ENCODE results near the gene MRPL20. TPM values are rescaled to one million over a fixed set of nuclear protein-coding genes. Genes with fewer than 3 reads are reported as not detected.
"Not testable (repeated sequence)": the region's sequence is repeated elsewhere in the genome, so short reads cannot be mapped to it uniquely, and the experiment has no call there.

The MRPL20 gene
- polyA plus RNA-seq, 3 donors, result 110 to 228 (median 190) TPM

DNA sequence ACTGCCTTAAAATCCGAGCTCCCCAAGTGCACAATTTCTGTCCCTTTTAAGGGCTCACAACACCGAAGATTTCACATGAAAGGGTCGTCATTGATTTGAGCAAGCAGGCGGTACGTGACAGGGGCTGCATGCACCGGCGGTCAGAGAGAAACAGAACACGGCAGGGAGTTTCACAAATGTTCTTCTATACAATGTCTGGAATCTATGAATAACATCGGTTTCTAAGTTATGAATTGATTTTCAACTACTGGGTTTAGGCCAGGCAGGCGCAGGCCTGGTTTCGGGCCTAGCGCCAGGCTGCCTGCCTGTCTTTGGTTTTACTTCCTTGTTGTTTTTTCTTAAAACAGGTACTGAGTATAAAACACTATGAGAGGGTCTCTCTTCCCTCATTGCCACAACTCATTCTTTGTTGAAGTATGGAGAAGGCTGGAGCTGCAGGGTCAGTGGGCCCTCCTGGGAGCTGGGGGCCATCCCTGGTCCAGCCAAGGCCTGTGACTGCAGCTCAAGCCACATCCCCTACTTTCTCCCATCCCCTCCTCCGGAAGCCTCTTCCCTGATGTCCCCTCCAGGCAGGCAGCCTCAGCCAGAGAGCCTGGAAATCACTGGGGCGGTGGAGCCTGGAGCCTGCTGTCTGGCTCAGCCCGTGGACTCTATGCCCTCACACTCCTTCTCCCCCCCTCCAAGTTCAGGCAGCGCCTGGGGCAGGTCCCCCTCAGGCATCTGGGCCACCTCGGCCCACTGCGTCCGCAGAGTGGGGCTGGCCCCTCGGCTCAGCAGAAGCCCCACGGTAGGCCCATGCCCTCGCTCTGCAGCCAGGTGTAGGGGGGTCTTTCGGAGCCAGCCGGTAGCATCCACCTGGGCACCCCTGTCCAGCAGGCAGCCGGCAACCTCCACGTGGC lies 11.6 kb upstream of the MRPL20 start:
- H3K27ac ChIP-seq (ENCODE audit: low read depth, low read length), result no peak overlapping the region
- 69 to 95% (median 89%) methylated on average over 23 to 26 of the region's 26 CpGs for WGBS, 3 donors

DNA sequence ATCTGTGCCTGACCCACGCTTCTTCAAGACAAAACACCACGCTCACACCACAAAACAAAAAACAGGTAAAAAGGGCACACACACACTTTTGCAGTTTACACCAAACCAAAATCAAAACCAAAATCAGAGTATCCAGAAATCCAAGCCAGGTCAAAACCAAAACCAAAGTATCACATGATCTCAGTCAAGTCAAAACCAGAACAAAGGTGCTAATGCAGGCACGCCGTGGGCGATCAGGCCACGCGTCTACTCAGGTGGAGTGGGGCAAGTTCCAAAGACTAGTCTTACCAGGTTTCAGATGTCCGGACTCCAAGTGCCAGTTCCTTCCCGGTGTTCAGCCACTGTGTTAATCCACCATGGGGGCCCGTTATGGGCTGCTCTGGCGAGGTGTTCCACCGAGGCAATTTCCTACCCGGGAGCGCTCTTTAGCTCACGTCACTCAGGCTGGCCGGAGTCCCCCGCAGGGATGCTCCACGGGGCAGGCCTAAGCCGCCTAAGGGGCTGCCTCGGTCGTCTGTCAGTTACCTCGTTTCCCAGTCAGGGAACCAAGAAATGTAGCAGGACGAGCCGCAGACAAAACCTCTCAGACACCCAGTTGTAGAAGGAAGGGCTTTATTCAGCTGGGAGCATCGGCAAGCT lies 10.9 kb upstream of the MRPL20 start:
- WGBS, 3 donors, result 65 to 93% (median 91%) methylated on average over 25 of the region's 25 CpGs
- not testable (repeated sequence) for H3K27ac ChIP-seq (ENCODE audit: low read depth, low read length)

GRCh38 chr1:1417396-1417795 lies 10.3 kb upstream of the MRPL20 start:
- not testable (repeated sequence) for H3K27ac ChIP-seq (ENCODE audit: low read depth, low read length)
- WGBS, 3 donors, result 55 to 85% (median 80%) methylated on average over 5 of the region's 5 CpGs

DNA sequence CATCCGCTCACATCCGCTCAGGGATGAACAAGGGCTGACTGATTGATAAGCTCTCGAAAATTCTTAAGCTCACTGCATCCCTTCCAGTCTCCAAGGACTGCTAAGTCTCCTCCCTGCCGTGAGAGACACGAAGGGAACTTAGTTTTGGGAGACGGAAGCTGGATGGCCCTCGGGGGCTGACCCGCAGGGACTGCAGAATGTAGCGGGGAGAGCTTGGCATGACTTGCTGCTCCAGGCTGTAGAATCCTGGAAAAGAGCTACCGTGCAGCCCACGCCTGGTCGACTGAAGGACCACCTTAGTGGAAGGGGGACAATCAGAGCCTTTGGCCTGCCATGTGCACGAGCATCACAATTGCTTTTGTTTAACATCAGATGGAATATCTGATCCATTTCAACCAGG lies 8.7 kb upstream of the MRPL20 start:
- 77 to 84% (median 81%) methylated on average over 13 of the region's 13 CpGs for WGBS, 3 donors
- no peak overlapping the region for H3K27ac ChIP-seq (ENCODE audit: low read depth, low read length)

DNA sequence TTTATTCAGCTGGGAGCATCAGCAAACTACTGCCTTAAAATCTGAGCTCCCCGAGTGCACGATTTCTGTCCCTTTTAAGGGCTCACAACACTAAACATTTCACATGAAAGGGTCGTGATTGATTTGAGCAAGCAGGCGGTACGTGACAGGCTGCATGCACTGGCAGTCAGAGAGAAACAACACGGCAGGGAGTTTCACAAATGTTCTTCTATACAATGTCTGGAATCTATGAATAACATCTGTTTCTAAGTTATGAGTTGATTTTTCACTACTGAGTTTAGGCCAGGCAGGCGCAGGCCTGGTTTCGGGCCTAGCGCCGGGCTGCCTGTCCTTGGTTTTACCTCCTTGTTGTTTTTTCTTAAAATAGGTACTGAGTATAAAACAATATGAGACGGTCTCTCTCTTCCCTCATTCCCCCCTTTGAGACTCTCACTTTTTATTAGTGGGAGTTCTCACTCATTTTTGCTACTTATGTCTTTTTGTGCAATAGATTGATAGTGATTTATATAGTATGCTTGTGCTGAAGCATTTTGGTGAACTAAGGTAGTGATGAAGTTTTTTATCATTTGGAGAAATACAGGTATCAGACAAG lies 5.3 kb upstream of the MRPL20 start:
- WGBS, 3 donors, result 91 to 95% (median 94%) methylated on average over 11 of the region's 11 CpGs
- H3K27ac ChIP-seq (ENCODE audit: low read depth, low read length), result not testable (repeated sequence)

GRCh38 chr1:1411626-1412025 lies 4.5 kb upstream of the MRPL20 start:
- WGBS, 3 donors, result 92 to 96% (median 95%) methylated on average over 13 of the region's 13 CpGs
- H3K27ac ChIP-seq (ENCODE audit: low read depth, low read length), result no peak overlapping the region

- H3K27ac ChIP-seq (ENCODE audit: low read depth, low read length), result not testable (repeated sequence)
- WGBS, 3 donors, result 69 to 75% (median 74%) methylated on average over 8 of the region's 8 CpGs
Observed at GRCh38 chr1:1410238-1410637, 3.1 kb upstream of the MRPL20 start.

- WGBS, 3 donors, result 7 to 9% (median 9%) methylated on average over 41 of the region's 41 CpGs
- H3K27ac ChIP-seq (ENCODE audit: low read depth, low read length), result no peak overlapping the region
Observed at GRCh38 chr1:1407636-1408318, 684 bp upstream of the MRPL20 start.

GRCh38 chr1:1406101-1406820 lies 832 bp downstream of the MRPL20 start:
- 37 to 44% (median 41%) methylated on average over 39 to 43 of the region's 43 CpGs for WGBS, 3 donors
- no peak overlapping the region for H3K27ac ChIP-seq (ENCODE audit: low read depth, low read length)

- H3K27ac ChIP-seq (ENCODE audit: low read depth, low read length), result no peak overlapping the region
- WGBS, 3 donors, result 78 to 84% (median 79%) methylated on average over 7 of the region's 7 CpGs
Observed at GRCh38 chr1:1403653-1404052, 3.4 kb downstream of the MRPL20 start.

- WGBS, 3 donors, result 85 to 93% (median 85%) methylated on average over 9 of the region's 9 CpGs
- not testable (repeated sequence) for H3K27ac ChIP-seq (ENCODE audit: low read depth, low read length)
Observed at GRCh38 chr1:1402901-1403392, 4.1 kb downstream of the MRPL20 start.

- 59 to 73% (median 66%) methylated on average over 20 of the region's 20 CpGs for WGBS, 3 donors
- no peak overlapping the region for H3K27ac ChIP-seq (ENCODE audit: low read depth, low read length)
Observed at GRCh38 chr1:1402072-1402900, 4.8 kb downstream of the MRPL20 start.

DNA sequence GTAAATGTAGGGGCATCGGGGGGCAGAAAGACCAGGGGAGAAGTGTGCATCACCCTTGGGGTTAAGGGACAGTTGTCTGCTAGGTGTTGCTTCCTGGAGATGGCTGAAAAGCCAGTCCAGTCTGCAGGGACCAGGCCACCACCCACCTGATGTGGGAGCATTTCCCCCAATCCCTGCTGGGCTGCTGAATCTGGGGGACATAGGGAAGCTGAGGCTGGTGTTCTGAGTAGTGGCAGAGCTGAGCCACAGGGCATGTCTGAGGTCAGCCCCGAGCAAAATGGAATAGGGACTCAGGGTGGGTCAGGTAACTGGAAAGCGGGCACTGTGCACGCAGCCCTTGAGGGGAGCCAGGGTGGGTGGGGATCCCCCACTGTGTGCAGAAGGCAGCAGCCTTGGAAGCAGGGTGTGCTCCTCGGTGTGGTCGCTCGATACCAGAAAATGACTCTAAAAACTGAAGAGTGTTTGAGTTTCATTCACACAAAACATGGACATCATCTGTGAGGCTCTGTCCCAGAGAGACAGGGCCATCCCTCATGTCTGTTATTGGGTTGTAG lies 5.6 kb downstream of the MRPL20 start:
- H3K27ac ChIP-seq (ENCODE audit: low read depth, low read length), result no peak overlapping the region

DNA sequence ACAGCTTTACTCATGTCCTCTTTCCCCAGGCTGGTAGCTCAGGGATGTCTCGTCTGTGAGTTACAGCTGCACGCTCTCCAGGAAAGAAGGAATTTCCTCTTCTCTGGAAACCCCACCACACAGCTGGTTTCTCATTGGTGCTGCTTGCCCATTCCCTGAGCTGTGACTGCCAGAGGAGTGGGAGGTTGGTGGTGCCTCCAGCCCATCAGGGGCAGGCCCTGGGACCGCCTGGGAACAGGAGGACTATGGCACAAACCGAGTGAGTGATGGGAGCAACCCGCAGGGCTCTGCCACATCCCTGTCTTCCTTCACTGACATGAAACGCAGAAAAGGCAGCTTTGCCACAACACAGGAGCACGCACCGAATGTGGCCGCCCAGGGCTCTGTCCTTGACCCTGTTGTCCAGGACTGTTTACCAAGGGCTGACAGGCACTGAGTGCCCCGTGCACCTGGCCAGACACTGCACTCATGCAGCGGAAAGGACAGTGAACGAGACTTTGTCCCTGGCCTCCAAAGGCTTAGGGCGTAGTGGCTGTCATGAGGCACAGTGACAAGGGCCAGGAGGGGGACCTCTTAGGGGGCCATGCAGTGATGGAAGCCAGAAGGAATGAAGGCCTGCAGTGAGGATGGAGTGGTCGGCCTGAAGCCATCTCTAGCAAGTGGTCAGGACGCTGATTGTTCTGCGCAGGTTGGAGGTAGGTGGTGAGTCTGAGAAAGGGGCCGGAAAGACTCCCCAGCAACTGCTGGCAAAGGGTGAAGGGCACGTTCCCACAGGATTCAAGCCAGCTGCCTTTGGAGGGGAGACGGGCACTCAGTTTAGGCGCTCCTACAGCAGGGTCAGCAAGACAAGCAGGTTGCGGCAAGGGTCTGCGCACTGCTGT lies 6.3 kb downstream of the MRPL20 start:
- H3K27ac ChIP-seq (ENCODE audit: low read depth, low read length), result no peak overlapping the region
- WGBS, 3 donors, result 62 to 84% (median 79%) methylated on average over 22 of the region's 22 CpGs

More for the DNA sequence above, 5.6 kb downstream of the MRPL20 start:
- WGBS, 3 donors, result 82 to 88% (median 83%) methylated on average over 7 of the region's 7 CpGs

- 4 to 6% (median 5%) methylated on average over 34 of the region's 34 CpGs for WGBS, 3 donors
Observed at GRCh38 chr1:1399872-1400575, 7.1 kb downstream of the MRPL20 start.

More at GRCh38 chr1:1399872-1400575, 7.1 kb downstream of the MRPL20 start:
- no peak overlapping the region for H3K27ac ChIP-seq (ENCODE audit: low read depth, low read length)

All from adipose tissue (tissue), 3 donors.